Parathyroid adenoma (tissue), 2 donors: Measurements from ENCODE around the gene FYTTD1.

ENCODE experiments used
- H2AFZ ChIP-seq: fragments of 300-600 bp; sonication (generic); one replicate; pipeline ENCODE4 v1.7.0; 2017; ENCODE audit warnings: antibody characterized with exemption, mild to moderate bottlenecking
- H3K27ac ChIP-seq: fragments of 300-600 bp; sonication (generic); one replicate; pipeline ENCODE4 v1.7.0; 2017
- H3K27me3 ChIP-seq: fragments of 300-600 bp; sonication (generic); one replicate; pipeline ENCODE4 v1.7.0; 2017; ENCODE audit warnings: low read length; ENCODE audit not compliant: control insufficient read depth, insufficient read depth
- H3K36me3 ChIP-seq: fragments of 300-600 bp; sonication (generic); one replicate; pipeline ENCODE4 v1.7.0; 2017; ENCODE audit warnings: low read length; ENCODE audit not compliant: control insufficient read depth, insufficient read depth
- H3K4me1 ChIP-seq: fragments of 300-600 bp; sonication (generic); one replicate; pipeline ENCODE4 v1.7.0; 2017; ENCODE audit warnings: control low read depth
- H3K4me2 ChIP-seq: fragments of 300-600 bp; sonication (generic); one replicate; pipeline ENCODE4 v1.7.0; 2017; ENCODE audit warnings: low read length
- H3K4me3 ChIP-seq: fragments of 300-600 bp; sonication (generic); one replicate; pipeline ENCODE4 v1.7.0; 2017; ENCODE audit warnings: low read depth, low read length
- H3K79me2 ChIP-seq: fragments of 300-600 bp; sonication (generic); one replicate; pipeline ENCODE4 v1.7.0; 2017; ENCODE audit warnings: control low read depth
- H3K9ac ChIP-seq: fragments of 300-600 bp; sonication (generic); one replicate; pipeline ENCODE4 v1.7.0; 2017; ENCODE audit warnings: mild to moderate bottlenecking
- H3K9me3 ChIP-seq: fragments of 300-600 bp; sonication (generic); one replicate; pipeline ENCODE4 v1.7.0; 2017; ENCODE audit warnings: low read length; ENCODE audit not compliant: control insufficient read depth
- CTCF ChIP-seq: fragments of 300-600 bp; sonication (generic); IDR thresholded peaks from one replicate; pipeline ENCODE4 v1.7.0; 2017; ENCODE audit warnings: antibody characterized with exemption, mild to moderate bottlenecking
- donor health status: primary hyperparathyroidism.

FYTTD1 gene

DNA sequence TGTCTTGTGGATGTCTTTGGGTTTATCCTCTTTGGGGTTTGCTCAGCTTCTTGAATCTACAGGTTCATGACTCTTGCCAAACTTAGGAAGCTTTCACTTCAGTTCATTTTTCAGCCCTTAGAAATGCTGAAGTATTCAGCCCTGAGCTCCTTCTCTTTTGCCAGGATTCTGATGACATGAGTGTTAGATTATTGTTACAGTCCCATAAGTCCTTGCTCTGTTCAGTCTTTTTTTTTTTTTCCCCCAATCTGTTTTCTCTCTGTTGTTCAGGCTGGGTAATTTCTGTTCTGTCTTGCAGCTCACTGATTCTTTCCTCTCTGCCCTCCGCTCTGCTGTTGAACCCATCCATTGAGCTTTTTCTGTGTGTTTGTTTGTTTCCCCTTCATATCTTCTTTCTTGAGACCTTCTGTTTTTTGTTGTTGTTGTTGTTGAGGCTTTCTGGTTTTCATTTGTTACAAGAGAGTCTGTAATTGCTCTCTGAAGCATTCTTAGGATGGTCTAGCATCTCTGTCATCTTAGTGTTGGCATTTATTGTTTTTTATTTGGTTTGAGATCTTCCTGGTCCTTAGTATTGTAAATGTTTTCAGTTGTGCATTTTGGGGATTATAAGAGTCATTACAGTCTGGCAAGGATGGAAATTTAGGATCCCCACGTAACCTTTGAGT, 59.8 kb downstream of the FYTTD1 start:
- Histone ChIP-seq H3K79me2 (peaks cover 18% of the 10 kb centered on the region), H3K36me3 (no peaks in the 10 kb centered on the region), H3K9me3 (no peaks in the 10 kb centered on the region), H3K4me3 (no peak overlapping the region), H3K4me1 (peaks cover 6% of the 10 kb centered on the region), H3K27me3 (no peaks in the 10 kb centered on the region), H3K27ac (no peak overlapping the region), H3K9ac (no peak overlapping the region), H3K4me2 (no peak overlapping the region), H2AFZ (no peak overlapping the region)
- TF ChIP-seq CTCF = no peak

- Histone ChIP-seq H3K4me3 (no peak overlapping the region), H3K9ac (no peak overlapping the region), H3K36me3 (no peaks in the 10 kb centered on the region), H3K4me1 (peaks cover 6% of the 10 kb centered on the region), H3K79me2 (peaks cover 18% of the 10 kb centered on the region), H3K27ac (no peak overlapping the region), H3K27me3 (no peaks in the 10 kb centered on the region), H3K9me3 (no peaks in the 10 kb centered on the region), H2AFZ (no peak overlapping the region), H3K4me2 (no peak overlapping the region)
- no peak for TF ChIP-seq CTCF
Observed at GRCh38 chr3:197810901-197811300, 61.2 kb downstream of the FYTTD1 start.

DNA sequence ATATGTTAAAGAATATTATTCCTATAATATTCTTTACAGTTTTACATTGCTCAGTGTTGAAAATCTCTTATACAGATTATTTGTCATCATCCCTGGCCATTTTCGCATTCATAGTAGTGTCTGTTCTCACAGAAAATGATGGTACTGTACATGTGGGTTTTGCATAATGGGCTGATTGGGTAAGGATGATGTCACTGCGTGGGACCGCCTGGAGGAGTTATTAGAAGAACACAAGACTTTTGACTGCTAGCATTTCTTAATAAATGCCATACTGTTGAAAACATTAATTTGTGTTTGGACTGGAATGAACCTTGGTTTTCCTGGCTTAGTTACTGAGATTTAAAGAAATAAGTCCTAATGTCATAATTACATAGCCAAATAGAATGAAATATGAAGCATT, 61.7 kb downstream of the FYTTD1 start:
- Histone ChIP-seq H3K36me3 (no peaks in the 10 kb centered on the region), H3K4me3 (no peak overlapping the region), H2AFZ (no peak overlapping the region), H3K27me3 (no peaks in the 10 kb centered on the region), H3K4me2 (no peak overlapping the region), H3K27ac (no peak overlapping the region), H3K9ac (no peak overlapping the region), H3K9me3 (no peaks in the 10 kb centered on the region), H3K79me2 (peaks cover 18% of the 10 kb centered on the region), H3K4me1 (peaks cover 6% of the 10 kb centered on the region)
- TF ChIP-seq CTCF = no peak

DNA sequence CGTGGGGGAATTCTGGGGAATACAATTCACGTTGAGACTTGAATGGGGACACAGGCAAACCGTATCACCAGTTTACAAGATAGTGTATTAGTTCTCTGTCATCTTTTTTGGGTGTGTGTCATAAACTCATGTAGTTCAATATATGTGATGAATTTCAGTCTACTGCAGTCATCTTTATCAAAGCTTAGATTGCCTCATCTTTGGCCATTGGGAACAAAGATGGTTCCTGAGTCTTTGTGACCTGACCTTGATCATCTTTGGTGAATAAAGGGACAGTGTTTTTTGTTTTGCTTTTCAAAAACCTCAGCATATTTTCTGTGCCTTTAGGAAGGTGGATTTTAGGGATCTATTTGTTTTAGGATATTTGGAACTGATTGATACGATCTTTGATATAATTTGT, 64.7 kb downstream of the FYTTD1 start:
- H3K4me3 ChIP-seq = no peak overlapping the region
- no peaks in the 10 kb centered on the region for H3K27me3 ChIP-seq
- H3K4me2 ChIP-seq = no peak overlapping the region
- no peak overlapping the region for H3K9ac ChIP-seq
- H3K27ac ChIP-seq = no peak overlapping the region
- peaks cover 23% of the 10 kb centered on the region for H3K79me2 ChIP-seq
- H2AFZ ChIP-seq = no peak overlapping the region
- no peaks in the 10 kb centered on the region for H3K9me3 ChIP-seq
- H3K4me1 ChIP-seq = no peaks in the 10 kb centered on the region
- no peaks in the 10 kb centered on the region for H3K36me3 ChIP-seq
- no peak for TF ChIP-seq CTCF
